Caki2 (cell line): ENCODE data around the gene KLHL12. TPM values are rescaled to one million over a fixed set of nuclear protein-coding genes. Genes with fewer than 3 reads are reported as not detected.

Source experiments
- DNase-seq: peaks from one replicate; pipeline ENCODE4 v3.0.0-alpha.2; 2015; ENCODE audit warnings: low read depth
- in situ Hi-C: cut with HindIII; loops from 2 replicates; pipeline ENCODE4 v1.10.0; 2016; ENCODE audit warnings: low sequenced_read_pairs, low pct_unique_long_range_greater_than_20kb, mixed read lengths
- total RNA-seq: library from RNA; depleted of rRNA; stranded (reverse); fragments of >200 nt; shearing (Covaris generic); gene quantifications from 2 replicates; pipeline ENCODE4 v1.2.3, GENCODE V29; 2014; ENCODE audit warnings: low replicate concordance; rRNA removed

Gene KLHL12
- total RNA-seq, 1 experiment from 2014 or later, result 18.2 TPM

- in situ Hi-C loops, result no loop called here
- no peak for DNase-seq
Measured at GRCh38 chr1:202857136-202857610, 69.9 kb downstream of the KLHL12 start.

GRCh38 chr1:202856014-202856413 is 71.0 kb downstream of the KLHL12 start:
- in situ Hi-C loops, result no loop called here
- no peak for DNase-seq

GRCh38 chr1:202854787-202855186 is 72.2 kb downstream of the KLHL12 start:
- in situ Hi-C loops, result no loop called here
- DNase-seq, result no peak

DNA sequence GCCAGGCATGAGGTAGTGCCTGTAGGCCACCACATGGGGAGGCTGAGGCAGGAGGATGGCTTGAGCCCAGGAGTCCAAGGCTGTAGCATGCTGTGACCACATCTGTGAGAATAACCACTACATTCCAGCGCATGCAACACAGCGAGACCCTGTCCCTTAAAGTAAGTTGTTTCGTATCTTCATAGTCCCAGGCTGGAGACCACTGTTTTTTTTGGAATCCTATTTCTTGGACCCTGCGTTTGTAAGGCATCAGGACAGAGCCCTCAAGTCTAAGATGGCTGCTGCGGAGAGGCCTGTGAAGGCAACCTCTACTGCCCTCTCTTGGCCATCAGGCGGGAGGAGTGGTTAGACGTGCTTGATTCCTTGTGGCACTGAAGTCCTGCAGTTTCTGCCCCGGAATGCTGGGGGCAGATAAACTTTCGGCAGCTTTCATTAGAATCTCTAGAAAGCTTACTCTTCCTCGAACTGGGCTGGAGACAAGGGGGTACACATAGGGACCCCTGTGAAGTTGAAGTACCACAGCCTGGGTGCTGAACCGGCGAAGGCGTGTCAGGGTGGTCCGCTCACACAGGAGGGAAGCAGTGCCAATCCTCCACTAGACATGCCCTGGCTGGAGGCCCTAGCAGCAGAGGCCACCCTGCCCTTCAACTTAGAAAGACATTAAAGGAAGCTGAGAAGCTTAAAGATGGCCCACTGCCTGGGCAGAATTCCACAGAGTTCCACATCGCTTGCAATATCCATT is 74.7 kb downstream of the KLHL12 start:
- no peak for DNase-seq
- in situ Hi-C loops, result no loop called here

GRCh38 chr1:202850593-202851362 is 76.3 kb downstream of the KLHL12 start:
- in situ Hi-C loops, result no loop called here
- no peak for DNase-seq

- DNase-seq, result no peak
- in situ Hi-C loops, result no loop called here
Measured at GRCh38 chr1:202848191-202848542, 78.9 kb downstream of the KLHL12 start.

DNA sequence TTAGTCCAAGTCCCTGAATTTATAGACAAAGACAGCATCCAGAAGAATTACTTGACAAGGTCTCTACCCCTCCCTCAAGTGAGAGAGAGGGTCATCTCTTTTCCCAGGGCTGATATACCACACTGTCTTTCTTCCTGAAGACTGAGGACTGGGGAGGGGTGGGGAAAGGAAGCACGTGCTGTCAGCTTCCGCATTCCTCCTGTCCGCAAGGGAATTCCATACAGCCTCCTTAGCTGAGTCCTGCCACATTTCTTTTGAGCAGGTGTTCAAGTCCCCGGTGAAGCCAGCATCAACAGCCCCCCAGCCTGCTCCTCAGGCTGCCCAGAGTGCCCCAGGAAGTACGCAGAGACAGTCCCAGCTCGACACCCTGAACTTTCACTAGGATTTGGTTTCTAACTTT is 82.1 kb downstream of the KLHL12 start:
- no peak for DNase-seq
- in situ Hi-C loops, result no loop called here

DNA sequence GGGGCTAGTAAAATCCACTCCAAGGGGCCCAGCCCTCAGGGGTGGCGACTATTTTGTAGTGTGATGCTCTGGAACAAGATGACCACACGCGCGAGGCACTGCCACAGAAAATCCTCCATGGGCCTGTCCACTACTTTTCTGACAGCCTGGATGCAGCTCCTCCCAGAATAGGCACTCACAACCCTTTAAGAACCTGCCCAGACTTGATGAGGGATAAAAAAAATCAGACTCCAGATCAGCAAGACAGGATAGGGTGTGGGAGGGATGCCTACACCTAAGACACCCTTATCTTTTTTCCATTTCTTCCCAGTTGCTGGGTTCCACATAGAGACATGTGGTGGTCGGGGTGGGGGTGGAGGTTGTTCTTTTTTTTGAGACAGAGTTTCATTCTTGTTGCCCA is 82.8 kb downstream of the KLHL12 start:
- DNase-seq, result no peak
- in situ Hi-C loops, result no loop called here

DNA sequence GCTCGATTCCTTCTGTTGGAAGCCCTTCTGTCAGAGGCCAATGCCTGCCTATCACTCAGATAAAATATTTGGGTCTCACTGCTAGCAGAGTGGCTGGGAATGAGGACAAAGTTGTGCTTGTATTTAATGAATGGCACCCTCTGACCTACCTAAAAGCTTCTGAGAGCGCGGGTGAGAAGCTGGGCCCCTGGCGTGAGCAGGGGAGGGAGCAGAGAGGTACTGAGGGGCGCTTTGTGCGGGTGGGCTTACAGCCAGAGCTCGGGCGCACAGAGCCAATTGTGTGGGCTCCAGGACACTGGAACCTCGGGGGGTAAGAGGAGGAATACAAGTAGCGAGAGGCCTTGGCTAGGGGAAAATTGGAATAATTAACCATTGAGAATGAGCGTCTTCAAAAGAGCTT is 84.0 kb downstream of the KLHL12 start:
- in situ Hi-C loops, result no loop called here
- no peak for DNase-seq

Other genes with a start within 250 kb of the KLHL12 start
- gene SYT2, start 216.8 kb downstream of the KLHL12 start, total RNA-seq, result not detected in 2 replicates
- gene KDM5B, start 118.8 kb downstream of the KLHL12 start, total RNA-seq, result 3.9 and 19.2 TPM in 2 replicates
- gene PCAT6, start 116.3 kb downstream of the KLHL12 start, total RNA-seq, result not detected in 2 replicates
- gene RABIF, start 38.1 kb downstream of the KLHL12 start, total RNA-seq, result 4.1 and 6.4 TPM in 2 replicates
- 85.5 and 96.0 TPM in 2 replicates for gene ADIPOR1, start 31.1 kb upstream of the KLHL12 start, total RNA-seq
- gene CYB5R1, start 40.0 kb upstream of the KLHL12 start, total RNA-seq, result 36.7 and 43.3 TPM in 2 replicates
- gene TMEM183A, start 80.1 kb upstream of the KLHL12 start, total RNA-seq, result 122 and 126 TPM in 2 replicates
- 8.7 and 15.3 TPM in 2 replicates for gene PPFIA4, start 99.3 kb upstream of the KLHL12 start, total RNA-seq
- gene MYOG, start 158.8 kb upstream of the KLHL12 start, total RNA-seq, result not detected in 2 replicates
- 87.9 and 100 TPM in 2 replicates for gene ADORA1, start 200.5 kb upstream of the KLHL12 start, total RNA-seq
- not detected in 2 replicates for gene MYBPH, start 248.6 kb upstream of the KLHL12 start, total RNA-seq